Measurements from ENCODE around the gene LNX2. TPM values are rescaled to one million over a fixed set of nuclear protein-coding genes. Genes with fewer than 3 reads are reported as not detected.

The LNX2 gene
- total RNA-seq, 5 donors from 2014 or later (not counting 1 experiment from before 2014, with no cell fraction given) = 5.0 to 11.8 (median 9.8) TPM

- peaks cover 0 to 3% (median 0%) of the 10 kb centered on the region in 3 donors for H3K4me1 Mint-ChIP-seq
- Histone ChIP-seq H3K36me3 (ENCODE audit: control insufficient read depth in 2 of 2, extremely low read depth in 1 of 2, insufficient read depth in 1 of 2, low read length in 1 of 2) (peaks cover 0 to 4% of the 10 kb centered on the region in 2 donors), H3K27me3 (replicated peaks in 1 of 2; ENCODE audit: control insufficient read depth in 2 of 2, extremely low read depth in 1 of 2, insufficient read depth in 2 of 2, low read length in 1 of 2) (peaks cover 0 to 7% of the 10 kb centered on the region in 2 experiments), H3K9me3 (no peaks in the 10 kb centered on the region), H3K27ac (ENCODE audit: low read length) (no peak overlapping the region), H3K4me3 (ENCODE audit: control insufficient read depth in 1 of 2, extremely low read depth in 1 of 2, low read length in 1 of 2) (no peak overlapping the region), H3K4me1 (ENCODE audit: control insufficient read depth in 1 of 2, extremely low read depth in 1 of 2, insufficient read depth in 2 of 2, low read length in 2 of 2) (no peaks in the 10 kb centered on the region)
- 100% methylated on average over 1 of the region's 3 CpGs for WGBS (ENCODE audit: insufficient coverage)
- POLR2A ChIA-PET = no interaction called here
- H3K27ac Mint-ChIP-seq = no peak overlapping the region
- CTCF ChIA-PET = interaction anchor here in 1 of 2 donors (0.6 kb wide), 1 partner anchor 152 kb away, joined by 3 read pairs; no protein-coding TSS in a partner anchor
- ATAC-seq (replicated peaks in 1 of 4) (no peak), DNase-seq (no peak)
- H3K36me3 Mint-ChIP-seq = peaks cover 4% of the 10 kb centered on the region
- H3K27me3 Mint-ChIP-seq = peaks cover 3 to 4% of the 10 kb centered on the region in 2 donors
- H3K9me3 Mint-ChIP-seq = no peaks in the 10 kb centered on the region
- H3K4me3 Mint-ChIP-seq = no peak overlapping the region
Measured at GRCh38 chr13:27526516-27526915, 93.8 kb downstream of the LNX2 start.

GRCh38 chr13:27524981-27525975 is 95.1 kb downstream of the LNX2 start:
- H3K27ac ChIP-seq (ENCODE audit: low read length) = no peak overlapping the region
- H3K27me3 ChIP-seq (replicated peaks in 1 of 2; ENCODE audit: control insufficient read depth in 2 of 2, extremely low read depth in 1 of 2, insufficient read depth in 2 of 2, low read length in 1 of 2) = peaks cover 0 to 7% of the 10 kb centered on the region in 2 experiments
- Mint-ChIP-seq H3K36me3 (peaks cover 4% of the 10 kb centered on the region), H3K27ac (no peak overlapping the region), H3K4me1 (peaks cover 0 to 3% (median 0%) of the 10 kb centered on the region in 3 donors), H3K4me3 (no peak overlapping the region), H3K9me3 (no peaks in the 10 kb centered on the region), H3K27me3 (peaks cover 1 to 3% of the 10 kb centered on the region in 2 donors)
- no peaks in the 10 kb centered on the region for H3K4me1 ChIP-seq (ENCODE audit: control insufficient read depth in 1 of 2, extremely low read depth in 1 of 2, insufficient read depth in 2 of 2, low read length in 2 of 2)
- peaks cover 0 to 4% of the 10 kb centered on the region in 2 donors for H3K36me3 ChIP-seq (ENCODE audit: control insufficient read depth in 2 of 2, extremely low read depth in 1 of 2, insufficient read depth in 1 of 2, low read length in 1 of 2)
- POLR2A ChIA-PET = no interaction called here
- no peaks in the 10 kb centered on the region for H3K9me3 ChIP-seq
- CTCF ChIA-PET = interaction anchor here in 1 of 2 donors (0.6 kb wide), 1 partner anchor 146 kb away, joined by 6 read pairs; no protein-coding TSS in a partner anchor
- H3K4me3 ChIP-seq (ENCODE audit: control insufficient read depth in 1 of 2, extremely low read depth in 1 of 2, low read length in 1 of 2) = no peak overlapping the region
- DNase-seq = no peak
- WGBS (ENCODE audit: insufficient coverage) = 100% methylated on average over 2 of the region's 14 CpGs
- no peak for ATAC-seq (replicated peaks in 1 of 4)

GRCh38 chr13:27523346-27524073 is 96.8 kb downstream of the LNX2 start:
- Mint-ChIP-seq H3K4me3 (no peak overlapping the region), H3K27ac (no peak overlapping the region), H3K4me1 (peaks cover 0 to 3% (median 0%) of the 10 kb centered on the region in 3 donors), H3K27me3 (peaks cover 1 to 7% of the 10 kb centered on the region in 2 donors), H3K9me3 (no peaks in the 10 kb centered on the region), H3K36me3 (peaks cover 4% of the 10 kb centered on the region)
- 76% methylated on average over 2 of the region's 4 CpGs for WGBS (ENCODE audit: insufficient coverage)
- POLR2A ChIA-PET = no interaction called here
- Histone ChIP-seq H3K27ac (ENCODE audit: low read length) (no peak overlapping the region), H3K4me1 (ENCODE audit: control insufficient read depth in 1 of 2, extremely low read depth in 1 of 2, insufficient read depth in 2 of 2, low read length in 2 of 2) (no peaks in the 10 kb centered on the region), H3K36me3 (ENCODE audit: control insufficient read depth in 2 of 2, extremely low read depth in 1 of 2, insufficient read depth in 1 of 2, low read length in 1 of 2) (peaks cover 0 to 3% of the 10 kb centered on the region in 2 donors), H3K9me3 (no peaks in the 10 kb centered on the region), H3K4me3 (ENCODE audit: control insufficient read depth in 1 of 2, extremely low read depth in 1 of 2, low read length in 1 of 2) (no peak overlapping the region), H3K27me3 (replicated peaks in 1 of 2; ENCODE audit: control insufficient read depth in 2 of 2, extremely low read depth in 1 of 2, insufficient read depth in 2 of 2, low read length in 1 of 2) (peaks cover 0 to 9% of the 10 kb centered on the region in 2 experiments)
- CTCF ChIA-PET = no interaction called here
- ATAC-seq (replicated peaks in 1 of 4) = no peak
- no peak for DNase-seq

- no peaks in the 10 kb centered on the region for H3K36me3 Mint-ChIP-seq
- Histone ChIP-seq H3K4me1 (ENCODE audit: control insufficient read depth in 1 of 2, extremely low read depth in 1 of 2, insufficient read depth in 2 of 2, low read length in 2 of 2) (no peaks in the 10 kb centered on the region), H3K27ac (ENCODE audit: low read length) (no peak overlapping the region), H3K9me3 (no peaks in the 10 kb centered on the region), H3K36me3 (ENCODE audit: control insufficient read depth in 2 of 2, extremely low read depth in 1 of 2, insufficient read depth in 1 of 2, low read length in 1 of 2) (no peaks in the 10 kb centered on the region), H3K27me3 (replicated peaks in 1 of 2; ENCODE audit: control insufficient read depth in 2 of 2, extremely low read depth in 1 of 2, insufficient read depth in 2 of 2, low read length in 1 of 2) (peaks cover 0 to 9% of the 10 kb centered on the region in 2 experiments), H3K4me3 (ENCODE audit: control insufficient read depth in 1 of 2, extremely low read depth in 1 of 2, low read length in 1 of 2) (no peak overlapping the region)
- ChIA-PET CTCF (interaction anchor here in 1 of 2 donors (0.7 kb wide), 1 partner anchor 22 kb away, joined by 4 read pairs; no protein-coding TSS in a partner anchor), POLR2A (no interaction called here)
- no peak for DNase-seq
- peaks cover 0 to 3% (median 0%) of the 10 kb centered on the region in 3 donors for H3K4me1 Mint-ChIP-seq
- ATAC-seq (replicated peaks in 1 of 4) = no peak
- H3K9me3 Mint-ChIP-seq = no peaks in the 10 kb centered on the region
- H3K4me3 Mint-ChIP-seq = no peak overlapping the region
- 61% methylated on average over 3 of the region's 4 CpGs for WGBS (ENCODE audit: insufficient coverage)
- peaks cover 5 to 7% of the 10 kb centered on the region in 2 donors for H3K27me3 Mint-ChIP-seq
- H3K27ac Mint-ChIP-seq = no peak overlapping the region
Measured at GRCh38 chr13:27522847-27523246, 97.5 kb downstream of the LNX2 start.

GRCh38 chr13:27516103-27516502 is 104.2 kb downstream of the LNX2 start:
- Mint-ChIP-seq H3K4me3 (no peak overlapping the region), H3K4me1 (no peaks in the 10 kb centered on the region), H3K36me3 (no peaks in the 10 kb centered on the region), H3K27me3 (peaks cover 7 to 34% of the 10 kb centered on the region in 2 donors), H3K9me3 (no peaks in the 10 kb centered on the region), H3K27ac (no peak overlapping the region)
- peaks cover 0 to 8% of the 10 kb centered on the region in 2 experiments for H3K27me3 ChIP-seq (replicated peaks in 1 of 2; ENCODE audit: control insufficient read depth in 2 of 2, extremely low read depth in 1 of 2, insufficient read depth in 2 of 2, low read length in 1 of 2)
- ATAC-seq (replicated peaks in 1 of 4) (no peak), DNase-seq (no peak)
- no CpG with 5 or more reads among the region's 1 CpG for whole genome bisulfite sequencing (ENCODE audit: insufficient coverage)
- no peaks in the 10 kb centered on the region for H3K4me1 ChIP-seq (ENCODE audit: control insufficient read depth in 1 of 2, extremely low read depth in 1 of 2, insufficient read depth in 2 of 2, low read length in 2 of 2)
- no peak overlapping the region for H3K4me3 ChIP-seq (ENCODE audit: control insufficient read depth in 1 of 2, extremely low read depth in 1 of 2, low read length in 1 of 2)
- CTCF ChIA-PET = interaction anchor here in 1 of 2 donors (0.9 kb wide), 1 partner anchor 312 kb away, joined by 3 read pairs; no protein-coding TSS in a partner anchor
- no peak overlapping the region for H3K27ac ChIP-seq (ENCODE audit: low read length)
- H3K9me3 ChIP-seq = no peaks in the 10 kb centered on the region
- no peaks in the 10 kb centered on the region for H3K36me3 ChIP-seq (ENCODE audit: control insufficient read depth in 2 of 2, extremely low read depth in 1 of 2, insufficient read depth in 1 of 2, low read length in 1 of 2)
- POLR2A ChIA-PET = no interaction called here

GRCh38 chr13:27510082-27510481 is 110.2 kb downstream of the LNX2 start:
- no peak overlapping the region for H3K27ac Mint-ChIP-seq
- POLR2A ChIA-PET = no interaction called here
- Histone ChIP-seq H3K27ac (ENCODE audit: low read length) (no peak overlapping the region), H3K4me3 (ENCODE audit: control insufficient read depth in 1 of 2, extremely low read depth in 1 of 2, low read length in 1 of 2) (no peak overlapping the region), H3K4me1 (ENCODE audit: control insufficient read depth in 1 of 2, extremely low read depth in 1 of 2, insufficient read depth in 2 of 2, low read length in 2 of 2) (no peaks in the 10 kb centered on the region), H3K27me3 (replicated peaks in 1 of 2; ENCODE audit: control insufficient read depth in 2 of 2, extremely low read depth in 1 of 2, insufficient read depth in 2 of 2, low read length in 1 of 2) (peaks cover 0 to 15% of the 10 kb centered on the region in 2 experiments), H3K36me3 (ENCODE audit: control insufficient read depth in 2 of 2, extremely low read depth in 1 of 2, insufficient read depth in 1 of 2, low read length in 1 of 2) (no peaks in the 10 kb centered on the region), H3K9me3 (no peaks in the 10 kb centered on the region)
- no peak overlapping the region for H3K4me3 Mint-ChIP-seq
- no peaks in the 10 kb centered on the region for H3K4me1 Mint-ChIP-seq
- 76% methylated on average over 4 of the region's 5 CpGs for WGBS (ENCODE audit: insufficient coverage)
- no peak for ATAC-seq (replicated peaks in 1 of 4)
- no peaks in the 10 kb centered on the region for H3K9me3 Mint-ChIP-seq
- no peak for DNase-seq
- no peaks in the 10 kb centered on the region for H3K36me3 Mint-ChIP-seq
- H3K27me3 Mint-ChIP-seq = peaks cover 3 to 15% of the 10 kb centered on the region in 2 donors
- CTCF ChIA-PET = interaction anchor here in 1 of 2 donors (0.5 kb wide), 1 partner anchor 377 kb away, joined by 3 read pairs; no protein-coding TSS in a partner anchor
